ENCODE results near the gene DPYSL3.
"Not testable (repeated sequence)": the region's sequence is repeated elsewhere in the genome, so short reads cannot be mapped to it uniquely, and the experiment has no call there.

Gene DPYSL3

GRCh38 chr5:147369742-147370374 lies 140.0 kb downstream of the DPYSL3 start:
- no peak for DNase-seq (ENCODE audit: low read depth)

GRCh38 chr5:147367381-147367780 lies 142.5 kb downstream of the DPYSL3 start:
- DNase-seq (ENCODE audit: low read depth), result not testable (repeated sequence)

GRCh38 chr5:147361441-147362175 lies 148.3 kb downstream of the DPYSL3 start:
- DNase-seq (ENCODE audit: low read depth), result no peak

- DNase-seq (ENCODE audit: low read depth), result no peak
These were observed 149.1 kb downstream of the DPYSL3 start for GRCh38 chr5:147360816-147361215.

GRCh38 chr5:147359581-147359980 lies 150.3 kb downstream of the DPYSL3 start:
- DNase-seq (ENCODE audit: low read depth), result no peak

DNA sequence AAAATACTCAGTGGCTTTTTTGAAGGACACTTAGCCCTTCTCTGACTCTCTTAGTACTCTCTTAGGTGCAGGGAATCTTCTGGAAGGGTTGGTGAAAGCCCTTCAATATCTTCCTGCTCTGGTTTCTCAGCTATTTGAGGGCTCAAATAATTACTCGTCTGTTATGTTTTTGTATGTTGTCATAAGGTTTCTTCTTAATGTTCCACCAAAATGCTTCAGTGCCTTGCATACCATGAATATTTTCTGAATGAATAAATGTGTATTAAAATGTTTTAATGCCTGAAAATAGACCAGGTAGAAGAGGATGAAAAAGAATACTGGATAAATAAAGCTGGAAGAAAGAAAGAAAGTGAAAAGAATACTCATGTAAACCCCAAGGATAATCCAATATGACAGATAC lies 150.8 kb downstream of the DPYSL3 start:
- no peak for DNase-seq (ENCODE audit: low read depth)

DNA sequence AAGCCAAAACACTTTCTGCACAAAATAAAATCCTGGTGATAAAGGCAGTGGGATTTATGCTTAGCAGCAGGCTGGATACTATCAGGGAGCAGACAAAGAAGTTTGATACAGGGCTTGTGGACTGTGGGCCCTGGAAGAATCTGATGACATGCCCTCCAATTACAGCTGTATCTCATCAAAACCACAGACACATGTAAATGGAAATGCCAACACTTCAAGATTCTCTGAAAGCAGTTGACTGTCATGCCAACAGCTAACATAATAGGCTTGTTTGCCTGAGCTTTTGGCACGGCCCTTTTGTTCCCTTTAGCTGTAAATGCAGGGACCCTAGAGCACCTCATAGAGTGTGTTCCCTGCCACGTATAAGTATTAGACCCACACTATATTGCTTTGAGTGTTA lies 160.6 kb downstream of the DPYSL3 start:
- DNase-seq (ENCODE audit: low read depth), result no peak

GRCh38 chr5:147348451-147348850 lies 161.4 kb downstream of the DPYSL3 start:
- DNase-seq (ENCODE audit: low read depth), result no peak

GRCh38 chr5:147348046-147348445 lies 161.8 kb downstream of the DPYSL3 start:
- no peak for DNase-seq (ENCODE audit: low read depth)

GRCh38 chr5:147346006-147346561 lies 163.8 kb downstream of the DPYSL3 start:
- DNase-seq (ENCODE audit: low read depth), result no peak

DNA sequence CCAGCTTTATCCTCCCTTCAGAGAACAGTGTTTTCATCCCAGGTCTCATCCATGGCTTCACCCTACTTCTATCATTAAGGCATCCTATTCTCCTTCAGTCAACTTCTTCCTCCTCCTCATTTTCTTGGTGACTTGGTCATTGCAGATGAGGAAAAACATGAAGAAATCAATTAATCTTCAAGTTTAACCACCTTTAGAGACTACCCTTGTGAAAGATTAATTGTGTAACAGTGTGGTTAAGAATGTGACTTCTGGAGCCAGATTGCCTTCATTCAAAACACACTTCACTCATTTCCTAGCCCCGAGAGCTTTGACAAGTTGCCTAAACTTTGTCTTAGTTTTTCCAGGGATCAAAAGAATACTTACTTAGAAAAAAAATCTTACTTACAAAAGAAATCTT lies 165.0 kb downstream of the DPYSL3 start:
- no peak for DNase-seq (ENCODE audit: low read depth)

DNA sequence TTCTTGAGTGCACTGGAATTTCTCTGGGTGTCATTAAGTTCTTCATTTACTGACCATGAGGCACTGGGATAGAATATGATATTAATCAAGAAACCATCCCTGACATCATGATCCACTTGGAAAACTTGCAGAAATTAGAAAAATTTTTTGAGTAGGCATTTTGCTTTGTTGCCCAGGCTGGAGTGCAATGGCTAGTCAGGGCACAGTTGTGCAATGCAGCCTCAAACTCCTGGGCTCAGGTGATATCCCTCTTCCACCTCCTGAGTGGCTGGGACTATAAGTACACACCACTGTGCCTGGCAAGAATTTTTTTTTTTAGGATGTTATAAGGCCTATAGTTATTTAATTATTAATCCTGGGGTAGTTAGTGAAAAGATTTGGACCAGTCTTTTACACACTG lies 168.5 kb downstream of the DPYSL3 start:
- DNase-seq (ENCODE audit: low read depth), result no peak

DNA sequence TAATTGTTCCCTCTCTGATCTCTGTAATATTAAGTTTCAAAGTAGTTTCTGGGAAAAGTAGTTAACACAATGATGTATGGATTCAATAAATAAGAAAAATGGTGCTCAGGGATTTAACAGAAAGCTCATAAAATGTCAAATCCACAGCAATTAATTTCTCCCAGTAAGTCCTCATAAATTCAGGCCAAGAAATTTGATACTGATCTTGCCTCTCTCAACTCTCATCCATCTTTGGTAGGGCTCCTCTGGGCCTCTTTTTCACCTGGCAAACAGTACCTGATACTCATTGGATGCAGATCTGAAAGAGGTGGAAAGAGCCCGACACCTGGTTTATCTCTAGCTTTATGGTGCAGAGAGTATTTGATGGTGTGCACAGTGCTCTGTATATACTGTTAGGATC lies 168.9 kb downstream of the DPYSL3 start:
- DNase-seq (ENCODE audit: low read depth), result no peak

Data from stimulated activated CD8-positive, alpha-beta memory T cell treated with anti-CD3 and anti-CD28 coated beads, Interleukin-12 subunit alpha, Interleukin-12 subunit beta, amount 100 ng/mL, for 4 hours (primary cell).